ENCODE data around the gene ATP8A2.
"Not testable (repeated sequence)": the region's sequence is repeated elsewhere in the genome, so short reads cannot be mapped to it uniquely, and the experiment has no call there.

- not testable (repeated sequence) for TF ChIP-seq POLR2A, EP300 (IDR thresholded peaks at IDR 0.05)
- TF ChIP-seq, protein P1, sequence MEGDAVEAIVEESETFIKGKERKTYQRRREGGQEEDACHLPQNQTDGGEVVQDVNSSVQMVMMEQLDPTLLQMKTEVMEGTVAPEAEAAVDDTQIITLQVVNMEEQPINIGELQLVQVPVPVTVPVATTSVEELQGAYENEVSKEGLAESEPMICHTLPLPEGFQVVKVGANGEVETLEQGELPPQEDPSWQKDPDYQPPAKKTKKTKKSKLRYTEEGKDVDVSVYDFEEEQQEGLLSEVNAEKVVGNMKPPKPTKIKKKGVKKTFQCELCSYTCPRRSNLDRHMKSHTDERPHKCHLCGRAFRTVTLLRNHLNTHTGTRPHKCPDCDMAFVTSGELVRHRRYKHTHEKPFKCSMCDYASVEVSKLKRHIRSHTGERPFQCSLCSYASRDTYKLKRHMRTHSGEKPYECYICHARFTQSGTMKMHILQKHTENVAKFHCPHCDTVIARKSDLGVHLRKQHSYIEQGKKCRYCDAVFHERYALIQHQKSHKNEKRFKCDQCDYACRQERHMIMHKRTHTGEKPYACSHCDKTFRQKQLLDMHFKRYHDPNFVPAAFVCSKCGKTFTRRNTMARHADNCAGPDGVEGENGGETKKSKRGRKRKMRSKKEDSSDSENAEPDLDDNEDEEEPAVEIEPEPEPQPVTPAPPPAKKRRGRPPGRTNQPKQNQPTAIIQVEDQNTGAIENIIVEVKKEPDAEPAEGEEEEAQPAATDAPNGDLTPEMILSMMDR (IDR thresholded peaks at IDR 0.05) = not testable (repeated sequence)
Measured at GRCh38 chr13:26072335-26072734, 700.6 kb downstream of the ATP8A2 start.
